ENCODE measurements around the gene GNG2.

The GNG2 gene

GRCh38 chr14:52000019-52000582, 139.7 kb downstream of the GNG2 start:
- no peak for DNase-seq

DNA sequence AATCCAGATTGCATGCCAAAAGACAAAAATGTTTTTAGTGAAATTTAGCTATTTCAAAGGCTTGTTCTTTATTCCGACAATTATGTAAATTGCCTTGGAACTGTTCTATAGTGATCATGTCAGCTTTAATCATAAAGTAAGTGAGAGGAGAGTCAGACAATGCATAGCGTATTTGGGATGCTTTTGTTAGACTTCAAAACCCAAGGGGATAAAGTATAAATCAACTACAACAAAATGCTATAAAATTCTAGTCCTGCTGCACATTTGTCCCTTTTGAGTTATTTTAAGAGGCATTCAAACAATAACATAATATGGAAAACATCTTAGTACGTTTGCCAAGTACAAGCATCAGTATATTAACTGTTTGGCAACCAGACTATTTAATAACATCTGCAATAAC, 140.3 kb downstream of the GNG2 start:
- DNase-seq = no peak

DNA sequence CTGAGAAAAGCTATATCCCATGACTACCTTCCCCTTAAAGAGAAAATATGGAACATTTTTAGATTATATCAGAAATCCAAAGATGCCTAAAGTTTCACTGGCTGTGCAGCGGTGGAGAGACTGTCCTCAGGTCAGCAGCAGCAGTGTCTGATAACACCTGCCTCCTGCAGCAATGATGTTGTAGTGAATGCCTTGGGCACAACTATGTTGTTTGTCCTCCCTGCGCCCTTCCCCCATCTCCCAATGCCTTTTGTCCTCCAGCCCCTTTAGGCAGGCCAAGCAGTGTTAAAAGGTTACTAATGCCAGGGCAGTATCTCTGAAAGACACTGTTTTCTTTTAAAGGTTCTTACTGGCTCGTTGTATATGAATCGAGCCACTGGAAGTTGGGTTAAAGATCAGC, 142.1 kb downstream of the GNG2 start:
- DNase-seq = no peak

- DNase-seq = no peak
Observed at GRCh38 chr14:52003324-52003723, 142.9 kb downstream of the GNG2 start.

DNA sequence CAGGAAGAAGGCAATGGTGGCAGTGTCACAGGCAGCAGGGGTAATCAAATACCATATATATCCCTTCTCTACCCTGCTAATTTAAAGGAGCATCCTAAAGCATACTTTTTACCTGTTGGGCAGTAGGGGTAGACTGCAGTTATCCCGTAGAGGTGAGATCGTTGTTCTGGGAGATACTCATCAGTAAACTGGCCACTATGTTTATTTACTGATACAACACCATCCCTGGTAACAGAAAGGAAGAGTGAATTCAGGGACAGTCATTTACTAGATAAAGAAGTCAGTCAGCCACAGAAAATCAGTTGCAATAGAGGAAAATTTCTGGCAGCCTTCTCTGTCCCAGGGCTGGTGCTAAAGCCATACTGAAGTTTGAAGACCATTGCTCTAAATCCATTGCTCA, 145.2 kb downstream of the GNG2 start:
- no peak for DNase-seq

DNA sequence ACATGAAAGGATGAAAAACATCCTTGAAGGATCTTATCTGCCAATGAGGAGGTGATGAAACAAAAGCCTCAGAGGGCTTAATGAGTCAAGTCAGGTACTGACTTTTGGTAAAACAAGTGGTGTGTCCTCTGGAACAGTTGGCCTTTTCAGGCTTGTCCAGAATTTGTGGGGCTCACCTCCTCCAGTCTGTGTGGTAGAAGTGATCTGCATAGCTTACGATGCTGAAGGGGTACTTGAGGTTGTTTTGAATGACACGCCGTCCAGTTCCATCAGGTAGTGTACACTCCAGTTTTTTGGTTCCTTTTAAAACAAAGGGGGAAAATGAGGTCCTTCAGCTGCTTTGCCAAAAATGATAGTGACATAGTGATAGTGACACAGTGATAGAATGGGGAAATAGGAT, 145.9 kb downstream of the GNG2 start:
- no peak for DNase-seq

DNA sequence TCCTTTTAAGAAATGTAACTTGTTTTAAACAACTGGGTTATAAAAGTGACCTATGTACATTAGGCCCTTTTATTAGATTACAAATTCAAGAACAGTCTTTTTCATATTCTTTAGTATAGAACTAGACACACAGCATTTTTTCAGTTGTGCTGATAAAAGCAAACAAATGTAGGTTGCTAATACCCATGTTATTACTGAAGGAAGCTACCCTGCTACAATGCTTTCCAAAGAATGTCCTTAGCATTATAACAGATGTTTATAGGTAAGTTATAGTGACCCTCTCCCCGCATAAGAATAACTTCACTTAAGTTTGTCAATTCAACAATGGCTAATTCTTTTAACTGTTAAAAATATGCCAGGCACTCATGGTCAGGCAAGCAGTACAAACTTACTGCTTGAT, 146.8 kb downstream of the GNG2 start:
- no peak for DNase-seq

GRCh38 chr14:52007637-52008036, 147.2 kb downstream of the GNG2 start:
- DNase-seq = no peak

GRCh38 chr14:52008136-52008535, 147.7 kb downstream of the GNG2 start:
- no peak for DNase-seq

DNA sequence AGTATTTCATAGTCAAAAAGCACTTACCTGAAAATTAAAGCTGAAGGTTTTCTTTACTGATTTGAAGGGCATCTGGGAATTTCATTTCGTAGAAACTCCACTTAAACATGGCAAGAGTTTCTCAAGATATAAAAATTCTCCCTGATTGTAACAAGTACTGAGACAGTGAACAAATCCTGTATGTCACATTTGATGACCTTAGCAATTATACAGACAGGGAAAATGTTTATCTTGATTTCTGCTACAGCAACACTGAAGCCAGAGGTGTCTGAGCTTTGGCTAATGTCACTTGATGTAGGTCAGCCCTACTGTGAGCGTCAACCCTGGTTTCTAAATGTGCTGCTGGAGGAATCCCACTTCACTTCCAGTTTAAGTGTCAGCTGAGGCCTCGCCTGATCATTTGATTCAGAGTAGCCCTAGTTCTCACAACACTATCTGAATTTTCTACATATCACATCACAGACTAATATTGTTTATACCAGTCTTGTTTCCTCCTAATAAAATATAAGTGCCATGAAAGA, 149.8 kb downstream of the GNG2 start:
- DNase-seq = no peak

- no peak for DNase-seq
Observed at GRCh38 chr14:52011523-52011922, 151.1 kb downstream of the GNG2 start.

- DNase-seq = no peak
Observed at GRCh38 chr14:52012635-52013034, 152.2 kb downstream of the GNG2 start.

GRCh38 chr14:52013984-52014600, 153.7 kb downstream of the GNG2 start:
- no peak for DNase-seq

DNA sequence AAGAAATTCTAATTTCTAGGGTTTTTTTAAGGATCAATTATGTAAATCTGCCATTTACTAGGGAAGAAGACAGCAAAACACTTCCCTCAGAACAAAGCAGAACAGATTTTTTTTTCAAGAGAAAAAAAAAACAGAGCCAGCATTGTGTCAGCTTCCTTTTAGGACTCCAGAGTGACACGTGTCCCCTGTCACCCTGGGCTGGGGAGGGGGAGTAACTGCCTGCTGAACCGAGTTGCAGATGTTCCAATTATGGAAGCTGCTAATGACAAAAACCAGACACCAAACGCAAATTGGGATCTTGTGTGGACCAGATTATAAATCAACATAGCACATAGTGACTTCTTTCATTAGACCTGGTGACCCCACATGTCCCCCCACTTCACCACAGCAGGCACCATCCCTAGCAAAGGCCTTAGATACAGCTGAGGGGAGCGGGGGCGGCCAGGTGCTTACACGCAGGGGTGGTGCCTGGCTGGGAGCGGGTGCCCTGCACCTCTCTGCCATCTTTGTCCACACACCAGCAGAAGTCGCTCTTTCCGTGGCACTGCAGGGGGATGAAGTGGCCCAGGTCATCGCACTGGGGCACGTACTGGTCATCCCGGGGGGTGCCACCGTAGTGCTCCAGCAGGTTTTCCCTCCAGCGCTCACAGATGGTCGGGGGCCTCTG, 154.3 kb downstream of the GNG2 start:
- no peak for DNase-seq

GRCh38 chr14:52015411-52016030, 155.1 kb downstream of the GNG2 start:
- no peak for DNase-seq

DNA sequence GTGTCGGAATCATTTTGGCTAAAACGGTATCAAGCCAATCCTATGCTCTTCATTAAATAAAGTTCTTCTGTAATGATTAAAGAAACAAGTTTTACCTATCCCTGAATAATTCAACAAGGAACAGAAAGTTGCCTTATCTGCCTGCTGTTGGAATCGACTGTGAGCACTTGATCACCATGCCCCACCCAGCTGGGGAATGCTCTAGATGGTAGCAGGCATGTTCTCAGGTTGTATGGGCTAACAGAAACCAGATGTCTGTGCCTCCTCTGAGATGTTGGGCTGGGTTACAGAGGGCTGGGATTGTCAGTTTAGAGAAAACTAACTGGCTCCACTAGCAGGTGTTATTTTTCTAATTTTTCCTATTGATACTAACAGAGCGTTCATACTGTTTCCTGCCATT, 157.8 kb downstream of the GNG2 start:
- DNase-seq = no peak

- DNase-seq = no peak
Observed at GRCh38 chr14:52018970-52019369, 158.6 kb downstream of the GNG2 start.
